ENCODE results near the gene WWP2.

DNA sequence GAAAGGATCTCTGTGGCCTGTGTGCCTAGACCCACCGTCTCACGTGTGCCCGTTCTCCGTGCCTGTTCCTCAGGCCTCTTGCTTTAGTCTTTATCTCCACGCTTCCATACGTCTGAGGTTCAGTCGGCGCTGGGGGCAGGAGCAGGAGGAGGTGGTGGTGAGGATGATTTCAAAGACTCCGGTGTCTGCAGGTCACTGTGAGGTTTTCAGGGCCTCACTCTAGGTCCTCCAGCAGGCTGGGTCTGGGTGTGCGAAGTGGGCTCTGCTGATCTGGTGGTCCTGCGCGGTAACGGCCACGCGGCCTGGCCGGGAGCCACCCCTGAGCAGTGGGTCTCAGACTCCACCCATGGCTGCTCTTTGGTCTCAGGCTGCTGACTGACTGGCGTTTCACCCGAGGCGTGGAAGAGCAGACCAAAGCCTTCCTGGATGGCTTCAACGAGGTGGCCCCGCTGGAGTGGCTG lies 174.6 kb downstream of the WWP2 start:
- no peak for TF ChIP-seq POLR2AphosphoS5 (IDR thresholded peaks at IDR 0.05)
- TF ChIP-seq CTCF (IDR thresholded peaks at IDR 0.05): no peak
- no peak for TF ChIP-seq POLR2A (IDR thresholded peaks at IDR 0.05)

Measured in upper lobe of left lung (tissue), 4 donors.